HG03175 (cell line): ENCODE data around the gene FGD5.

Experiments used
- ATAC-seq: cut with Tn5 transposase; IDR thresholded peaks from one replicate; pipeline ENCODE4 v1.9.1; 2021; ENCODE audit warnings: mild to moderate bottlenecking, moderate library complexity; ENCODE audit not compliant: unreplicated experiment

Gene FGD5

GRCh38 chr3:14826069-14826468 is 7.3 kb downstream of the FGD5 start:
- ATAC-seq, result no peak

DNA sequence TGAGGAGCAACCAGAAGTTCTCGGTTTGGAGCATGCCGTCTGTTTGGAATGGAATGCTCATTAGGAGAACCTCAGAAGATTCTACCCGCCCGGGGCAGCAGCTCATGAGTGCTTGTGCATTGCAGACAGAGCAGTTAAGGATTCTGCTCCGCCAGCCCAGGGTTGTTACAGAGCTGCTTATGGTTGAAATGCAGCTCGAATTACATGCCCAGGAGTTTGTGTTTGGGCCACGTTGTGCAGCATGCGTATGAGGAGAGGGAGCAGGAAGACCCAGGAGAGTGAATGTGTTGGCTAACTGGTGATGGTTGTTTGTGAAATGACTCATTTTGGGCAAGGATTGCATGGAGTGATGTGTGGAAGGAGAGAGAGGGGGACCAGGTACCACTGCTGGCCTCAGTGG is 9.0 kb downstream of the FGD5 start:
- ATAC-seq, result no peak

GRCh38 chr3:14829811-14830210 is 11.0 kb downstream of the FGD5 start:
- ATAC-seq, result no peak

- ATAC-seq, result no peak
Observed at GRCh38 chr3:14831916-14832450, 13.2 kb downstream of the FGD5 start.

- ATAC-seq, result no peak
Observed at GRCh38 chr3:14832975-14833722, 14.4 kb downstream of the FGD5 start.

DNA sequence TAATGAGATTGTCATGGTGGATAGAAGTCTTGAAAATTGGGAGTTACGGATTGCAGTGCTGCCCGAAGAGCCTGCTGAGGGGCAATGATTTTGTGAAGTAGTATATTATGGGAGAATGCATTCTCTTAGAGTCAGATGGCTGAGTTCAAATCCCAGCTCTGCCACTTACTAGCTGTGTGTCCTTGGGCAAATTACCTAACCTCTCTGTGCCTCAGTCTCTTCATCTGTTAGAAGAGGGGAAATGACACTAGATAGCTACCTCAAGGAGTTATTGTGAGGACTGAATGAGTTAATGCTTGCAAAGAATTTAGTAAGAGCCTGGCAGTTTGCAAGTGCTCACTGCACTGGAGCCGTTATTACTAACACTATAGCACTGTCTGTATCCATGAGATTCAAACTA is 15.4 kb downstream of the FGD5 start:
- no peak for ATAC-seq

- no peak for ATAC-seq
Observed at GRCh38 chr3:14834807-14835466, 16.2 kb downstream of the FGD5 start.

DNA sequence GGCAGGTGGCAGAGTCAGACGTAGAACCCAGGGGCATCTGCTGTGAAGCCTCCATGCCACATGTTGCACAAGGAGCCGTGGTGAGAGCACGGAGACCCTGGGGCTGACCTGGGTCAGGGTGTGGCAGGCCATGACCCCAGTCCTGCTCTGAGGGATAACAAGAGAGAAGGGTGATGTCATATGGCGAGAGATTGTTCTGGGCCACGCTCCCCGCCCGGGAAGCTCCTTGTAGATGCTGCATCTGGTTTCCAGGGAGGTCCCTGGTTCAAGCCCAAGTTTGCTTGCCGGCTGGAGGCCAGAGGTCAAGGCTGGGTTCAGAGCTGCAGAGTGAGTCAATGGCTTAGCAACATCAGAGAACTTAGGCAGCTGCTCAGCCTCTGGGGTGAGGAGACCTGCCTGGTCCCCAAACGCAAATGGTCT is 17.3 kb downstream of the FGD5 start:
- ATAC-seq, result no peak

DNA sequence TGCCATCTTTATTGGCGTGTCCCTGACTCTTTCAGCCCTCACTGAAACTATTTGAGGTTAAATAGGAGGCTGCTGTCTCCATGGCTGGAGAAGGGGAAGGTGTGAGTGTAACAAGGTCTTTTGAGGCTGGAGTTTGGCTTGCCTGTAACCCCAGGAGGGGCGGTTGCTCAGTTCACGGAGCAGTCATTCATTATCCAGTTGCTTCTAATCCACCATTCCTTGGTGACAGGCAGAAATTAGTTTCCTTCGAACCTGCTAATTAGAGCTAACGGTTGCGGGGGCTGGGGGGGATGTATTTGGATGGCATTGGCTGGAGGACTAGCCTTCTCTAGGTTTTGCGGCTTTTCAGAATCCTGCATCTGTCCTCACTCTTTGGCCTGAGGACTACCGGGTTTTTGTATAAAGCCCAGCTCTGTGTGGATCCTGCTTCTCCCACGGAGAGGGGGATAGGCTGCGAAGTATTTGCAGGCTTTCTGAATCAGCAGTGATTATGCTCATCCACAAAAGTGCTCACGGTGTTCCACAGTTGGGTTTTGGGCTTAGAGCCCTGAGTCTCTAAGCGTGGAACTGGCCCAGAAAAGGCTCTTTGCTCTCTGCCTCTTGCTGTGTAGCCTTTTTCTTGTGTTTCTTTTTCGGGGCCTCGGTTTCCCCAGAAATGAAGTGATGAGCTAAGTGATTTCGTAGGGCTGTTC is 18.6 kb downstream of the FGD5 start:
- no peak for ATAC-seq

GRCh38 chr3:14837878-14838258 is 19.1 kb downstream of the FGD5 start:
- no peak for ATAC-seq

- ATAC-seq, result no peak
Observed at GRCh38 chr3:14839236-14839635, 20.5 kb downstream of the FGD5 start.

DNA sequence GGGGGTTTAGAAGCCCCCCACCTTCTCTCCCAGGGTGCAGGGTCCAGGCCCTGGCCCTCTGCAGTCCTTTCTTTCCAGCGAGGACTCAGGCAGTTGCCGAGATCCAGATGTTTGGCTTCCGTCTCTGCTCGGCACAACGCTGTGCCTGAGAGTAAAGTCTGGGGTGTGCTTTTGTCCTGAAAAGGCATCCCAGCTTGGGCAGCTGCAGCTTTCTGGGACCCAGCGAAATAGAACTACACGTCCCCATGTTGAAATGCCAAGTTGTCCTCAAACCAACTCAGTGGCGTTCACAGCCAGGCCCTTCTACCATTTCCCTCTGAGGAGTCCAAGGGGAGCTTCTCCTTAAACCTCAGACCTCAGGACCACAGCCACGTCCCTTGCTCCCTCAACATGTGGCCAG is 23.1 kb downstream of the FGD5 start:
- ATAC-seq, result no peak

GRCh38 chr3:14842277-14842676 is 23.5 kb downstream of the FGD5 start:
- ATAC-seq, result no peak

- ATAC-seq, result no peak
Observed at GRCh38 chr3:14843321-14843720, 24.6 kb downstream of the FGD5 start.

- ATAC-seq, result no peak
Observed at GRCh38 chr3:14844386-14845170, 25.8 kb downstream of the FGD5 start.

GRCh38 chr3:14845180-14845579 is 26.4 kb downstream of the FGD5 start:
- ATAC-seq, result no peak

DNA sequence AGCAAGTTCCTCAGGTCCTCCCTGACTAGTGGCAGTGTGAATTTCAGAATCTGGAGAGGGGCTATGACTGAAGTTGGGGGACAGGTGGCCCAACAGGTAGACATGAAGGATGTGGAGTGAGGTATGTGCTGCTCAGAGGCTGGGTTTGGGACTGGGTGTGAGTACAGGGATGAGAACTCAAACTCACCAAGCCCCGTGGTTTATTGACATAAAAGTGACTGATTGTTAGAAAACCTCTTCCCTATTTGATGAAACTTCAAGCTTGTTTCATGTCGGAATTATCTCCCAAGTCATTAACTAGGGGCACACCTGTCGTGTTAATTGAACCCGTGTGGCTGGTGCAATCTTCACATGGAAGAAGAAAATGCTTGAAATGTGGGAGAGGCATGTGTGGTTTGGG is 27.1 kb downstream of the FGD5 start:
- ATAC-seq, result no peak

DNA sequence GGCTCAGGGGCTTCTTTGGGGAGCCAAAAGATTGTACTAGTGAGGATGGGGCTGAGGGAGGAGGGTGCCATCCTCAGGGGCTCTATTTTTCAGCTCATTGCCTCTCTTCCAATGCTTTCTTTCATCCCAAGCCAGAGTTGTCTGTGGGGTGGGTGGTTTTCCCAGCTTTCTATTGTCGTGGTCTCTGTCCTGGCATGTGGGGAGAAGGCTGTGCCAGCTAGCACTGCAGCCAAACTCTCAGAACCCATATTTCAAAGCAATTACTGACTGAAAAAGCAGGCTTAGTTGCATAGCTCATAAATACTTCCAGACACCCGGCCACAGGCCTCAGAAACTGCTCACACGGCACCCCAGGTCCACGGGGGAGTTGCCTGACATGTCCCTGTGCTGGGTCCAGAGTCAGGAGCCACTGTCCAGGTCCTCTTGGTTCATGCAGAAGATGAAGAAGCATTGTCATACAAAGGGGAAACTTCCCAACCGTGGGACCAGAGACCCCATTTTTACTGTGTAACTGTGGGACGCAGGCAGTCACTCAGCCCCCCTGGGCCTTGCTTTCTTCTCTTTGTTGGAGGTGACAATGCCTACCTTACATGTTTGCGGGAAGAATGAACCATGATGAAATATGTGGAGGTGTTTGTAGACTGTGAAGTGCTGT is 27.6 kb downstream of the FGD5 start:
- no peak for ATAC-seq

DNA sequence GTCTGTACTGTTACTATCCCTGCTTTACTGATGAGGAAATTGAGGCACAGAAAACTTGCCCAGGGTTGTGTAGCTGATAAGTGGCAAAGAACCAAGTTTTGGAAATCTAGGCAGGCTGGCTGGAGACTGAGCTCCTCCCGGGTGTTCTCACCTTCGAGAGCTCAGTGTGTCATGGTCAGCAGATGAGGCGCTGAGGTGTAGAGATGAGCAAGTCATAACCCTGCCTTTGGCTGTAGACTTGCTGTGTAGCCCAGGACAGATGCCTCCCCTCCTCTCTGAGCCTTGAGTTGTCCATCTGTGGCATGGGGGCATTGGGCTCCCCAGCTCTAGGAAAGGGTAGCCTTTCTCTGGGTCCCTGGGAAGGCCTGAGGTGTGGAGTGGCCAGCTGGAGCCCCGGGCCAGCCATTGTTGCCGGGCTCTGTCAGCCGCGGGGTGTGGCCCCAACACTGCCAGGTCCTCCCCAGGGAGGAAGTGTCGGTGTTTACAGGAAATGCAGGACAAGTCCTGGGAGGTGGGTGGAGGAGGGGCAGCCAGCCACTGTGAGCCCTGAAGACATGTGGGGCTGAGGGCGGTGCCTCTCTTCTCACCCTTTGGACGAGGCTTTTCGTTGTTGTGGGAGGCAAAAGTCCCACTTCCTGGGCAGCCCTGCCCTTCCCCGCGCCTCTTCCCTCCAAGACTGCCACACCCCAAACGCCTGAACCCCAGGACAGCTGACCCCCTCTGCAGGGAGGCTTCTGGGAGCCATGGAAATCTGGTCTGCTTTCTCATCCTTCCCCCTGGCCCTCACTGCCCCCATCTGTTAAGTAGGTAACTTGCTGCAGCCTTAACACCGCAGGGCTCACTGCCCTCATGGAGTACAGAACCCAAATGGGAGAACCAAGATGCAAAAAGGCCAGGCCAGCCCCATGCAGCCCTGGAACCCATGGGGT is 29.1 kb downstream of the FGD5 start:
- no peak for ATAC-seq
